K562 (cell line): ENCODE data around the gene CHST12. TPM values are rescaled to one million over a fixed set of nuclear protein-coding genes. Genes with fewer than 3 reads are reported as not detected.

Experiments used
- ARID1B ChIP-seq: fragments of 450-650 bp; IDR thresholded peaks from 2 replicates; pipeline ENCODE4 v1.6.1; 2016; ENCODE audit warnings: antibody characterized with exemption, mild to moderate bottlenecking, inconsistent platforms
- CBFA2T3 ChIP-seq: fragments of 450-650 bp; IDR thresholded peaks from 2 replicates; pipeline ENCODE4 v1.6.1; 2017
- CEBPG ChIP-seq, 3 experiments: fragments of 200-800 bp in 1 of 3; sonication (Bioruptor generic) in 1 of 3; sonication (generic) in 1 of 3; formaldehyde crosslinking in 1 of 3; IDR thresholded peaks in 2 of 3; conservative IDR thresholded peaks in 1 of 3; 2 replicates each; pipeline versions ENCODE4 v1.6.1 to v1.8.0; 2016 to 2022; ENCODE audit warnings: missing compliant biosample characterization in 2 of 3, missing genetic modification characterization in 2 of 3, mild to moderate bottlenecking in 1 of 3, missing genetic modification reagents in 1 of 3
- CREM ChIP-seq: IDR thresholded peaks from 2 replicates; pipeline ENCODE4 v1.6.1; 2014; ENCODE audit warnings: antibody characterized with exemption, low read depth
- CTBP1 ChIP-seq: fragments of 450-650 bp; IDR thresholded peaks from 2 replicates; pipeline ENCODE4 v1.6.1; 2016; ENCODE audit warnings: borderline replicate concordance
- E2F5 ChIP-seq: sonication (generic); formaldehyde crosslinking; IDR thresholded peaks from 2 replicates; pipeline ENCODE4 v1.8.0; 2022; ENCODE audit warnings: mild to moderate bottlenecking, missing genetic modification reagents
- GATAD2A ChIP-seq: fragments of 450-650 bp; IDR thresholded peaks from 2 replicates; pipeline ENCODE4 v1.6.1; 2017
- JUND ChIP-seq, 2 experiments: IDR thresholded peaks; 2 replicates in 1 of 2; 3 replicates in 1 of 2; pipeline ENCODE4 v1.6.1; 2011; ENCODE audit warnings: borderline replicate concordance in 2 of 2, low read depth in 2 of 2, low read length in 2 of 2, improper control_type of control experiment in 1 of 2, missing biosample characterization in 1 of 2, missing genetic modification characterization in 1 of 2, missing genetic modification reagents in 1 of 2
- MAZ ChIP-seq, 2 experiments: fragments of 450-650 bp in 1 of 2; sonication (generic) in 1 of 2; formaldehyde crosslinking; IDR thresholded peaks in 1 of 2; conservative IDR thresholded peaks in 1 of 2; 2 replicates each; pipeline versions ENCODE4 v1.4.0 to v1.5.0; 2020; ENCODE audit warnings: mild to moderate bottlenecking in 1 of 2, missing genetic modification reagents in 1 of 2
- MED1 ChIP-seq: sonication (generic); formaldehyde crosslinking; IDR thresholded peaks from 2 replicates; pipeline ENCODE4 v1.8.1; 2023; ENCODE audit warnings: missing genetic modification reagents, borderline replicate concordance
- MEIS2 ChIP-seq: fragments of 450-650 bp; IDR thresholded peaks from 2 replicates; pipeline ENCODE4 v1.6.1; 2014; ENCODE audit warnings: mild to moderate bottlenecking; ENCODE audit not compliant: partially characterized antibody
- PBX2 ChIP-seq, 2 experiments: IDR thresholded peaks in 1 of 2; conservative IDR thresholded peaks in 1 of 2; 2 replicates each; pipeline ENCODE4 v1.6.1; 2016; ENCODE audit warnings: low read depth in 2 of 2, mild to moderate bottlenecking in 1 of 2, missing compliant biosample characterization in 1 of 2, missing genetic modification characterization in 1 of 2, moderate library complexity in 1 of 2
- POLR2G ChIP-seq: fragments of 200-400 bp; formaldehyde crosslinking; IDR thresholded peaks from 2 replicates; pipeline ENCODE4 v1.6.1; 2017; ENCODE audit warnings: low read depth, mild to moderate bottlenecking, antibody characterized with exemption, low read length, moderate library complexity
- SIN3A ChIP-seq, 2 experiments: fragments of 150-350 bp in 1 of 2; IDR thresholded peaks; 2 replicates each; pipeline ENCODE4 v1.6.1; 2011 to 2016; ENCODE audit warnings: borderline replicate concordance in 2 of 2, low read depth in 2 of 2, low read length in 2 of 2, mild to moderate bottlenecking in 2 of 2, moderate library complexity in 2 of 2; ENCODE audit not compliant: control insufficient read depth in 1 of 2
- SMARCA4 ChIP-seq: fragments of 450-650 bp; IDR thresholded peaks from 2 replicates; pipeline ENCODE4 v1.6.1; 2016
- SMARCE1 ChIP-seq: fragments of 450-650 bp; IDR thresholded peaks from 2 replicates; pipeline ENCODE4 v1.7.1; 2016; ENCODE audit warnings: mild to moderate bottlenecking
- SOX6 ChIP-seq: fragments of 450-650 bp; IDR thresholded peaks from 2 replicates; pipeline ENCODE4 v1.6.1; 2014; ENCODE audit warnings: mild to moderate bottlenecking
- TBL1XR1 ChIP-seq, 2 experiments: IDR thresholded peaks; 2 replicates each; pipeline ENCODE4 v1.6.1; 2012; ENCODE audit warnings: improper control_type of control experiment in 2 of 2, low read length in 2 of 2, mild to moderate bottlenecking in 1 of 2
- TCF7 ChIP-seq: sonication (generic); IDR thresholded peaks from 2 replicates; pipeline ENCODE4 v1.6.1; 2016; ENCODE audit warnings: antibody characterized with exemption, borderline replicate concordance
- TEAD4 ChIP-seq, 2 experiments: sonication (generic) in 1 of 2; formaldehyde crosslinking in 1 of 2; IDR thresholded peaks; 2 replicates each; pipeline versions ENCODE4 v1.6.1 to v1.8.0; 2012 to 2022; ENCODE audit warnings: borderline replicate concordance in 1 of 2, inconsistent platforms in 1 of 2, low read length in 1 of 2, mild to moderate bottlenecking in 1 of 2, missing genetic modification reagents in 1 of 2
- TRIM24 ChIP-seq, 2 experiments: fragments of 450-650 bp; IDR thresholded peaks; 2 replicates each; pipeline ENCODE4 v1.6.1; 2016
- XRCC4 ChIP-seq: IDR thresholded peaks from one replicate; pipeline ENCODE4 v1.6.1; 2011; ENCODE audit not compliant: insufficient read depth, insufficient read length; ENCODE audit errors: extremely low read depth
- ZNF384 ChIP-seq: IDR thresholded peaks from 2 replicates; pipeline ENCODE4 v1.6.1; 2012; ENCODE audit warnings: low read depth, low read length, improper control_type of control experiment
- ZNF668 ChIP-seq: fragments of 250-450 bp; sonication (Bioruptor Pico); IDR thresholded peaks from 2 replicates; pipeline ENCODE4 v1.8.0; 2022; ENCODE audit warnings: mild to moderate bottlenecking, inconsistent platforms
- polyA plus RNA-seq, 8 experiments: library from polyadenylated mRNA; depleted of rRNA in 4 of 8; stranded (reverse) in 5 of 8; unstranded in 3 of 8; fragments of >200 nt; fragmentation: Nextera tagmentation in 2 of 8; fragmentation: Illumina TruSeq in 1 of 8; extraction: Ambion mirVana in 2 of 8; extraction: Trizol in 1 of 8; gene quantifications; 2 replicates each; pipeline versions ENCODE4 v1.2.1 to v1.2.3, GENCODE V29; 2011 to 2014; ENCODE audit warnings: inconsistent platforms in 1 of 8, missing spikeins in 1 of 8
- total RNA-seq, 7 experiments: library from RNA; depleted of rRNA in 6 of 7; stranded (reverse); fragments of >200 nt in 6 of 7; fragmentation: Illumina TruSeq in 2 of 7; extraction: Trizol in 2 of 7; gene quantifications; 2 replicates each; pipeline versions ENCODE4 v1.2.1 to v1.2.3, GENCODE V29; 2011 to 2021; ENCODE audit warnings: low replicate concordance in 1 of 7

The CHST12 gene
- total and polyA plus RNA-seq, 9 of the 15 experiments (the other 6 are each of a cell fraction or from before 2014, with no cell fraction given) = 0.18 to 19.8 (median 3.6) TPM

GRCh38 chr7:2409745-2410414, 6.5 kb downstream of the CHST12 start (continued):
- TF ChIP-seq E2F5 (no peak), MAZ (CRISPR knock-in tag; conservative IDR thresholded peaks at IDR 0.05 in 1 of 2, IDR thresholded peaks at IDR 0.05 in 1 of 2) (0 out of 4 replicates have a peak, but pooled peaks of 1 of the 2 experiments have one; percentile 16), MED1 (no peak), MEIS2 (peak; percentile 74), CTBP1 (0 out of 2 replicates have a peak, but pooled peaks have one; percentile 46), JUND (IDR thresholded peaks at IDR 0.05; ENCODE audit: borderline replicate concordance, low read depth, low read length) (peak; percentile 46; the same call in 1 of the 2 replicates), JUND (tag; IDR thresholded peaks at IDR 0.05; ENCODE audit: borderline replicate concordance, low read depth, low read length) (no peak), POLR2G (no peak), TRIM24 (IDR thresholded peaks at IDR 0.05) (no peak), ARID1B (peak; percentile 51), ZNF384 (peak; percentile 89), SMARCA4 (peak; percentile 64), CREM (peak; percentile 18; the same call in 1 of the 2 replicates), SIN3A (IDR thresholded peaks at IDR 0.05; ENCODE audit: borderline replicate concordance in 2 of 2, control insufficient read depth in 1 of 2, low read depth in 2 of 2, low read length in 2 of 2) (no peak), GATAD2A (no peak), SOX6 (peak; percentile 74), CBFA2T3 (no peak), TEAD4 (IDR thresholded peaks at IDR 0.05; ENCODE audit: low read length) (0 out of 2 replicates have a peak, but pooled peaks have one; percentile 17), TEAD4 (CRISPR knock-in tag; IDR thresholded peaks at IDR 0.05; ENCODE audit: borderline replicate concordance) (no peak), TBL1XR1 (IDR thresholded peaks at IDR 0.05; ENCODE audit: low read length in 2 of 2) (no peak), ZNF668 (CRISPR knock-in tag) (no peak), CEBPG (CRISPR knock-in tag; IDR thresholded peaks at IDR 0.05) (no peak), CEBPG (tag; conservative IDR thresholded peaks at IDR 0.05 in 1 of 2, IDR thresholded peaks at IDR 0.05 in 1 of 2) (peak; percentile 45 to 60), SMARCE1 (peak; percentile 54), TCF7 (no peak), PBX2 (CRISPR knock-in tag; IDR thresholded peaks at IDR 0.05; ENCODE audit: low read depth) (peak; percentile 53), PBX2 (tag; conservative IDR thresholded peaks at IDR 0.05; ENCODE audit: low read depth) (peak; percentile 87), XRCC4 (no peak)
